HG03280 (cell line): Measurements from ENCODE around the gene GTSF1L.

Experiments used
- ATAC-seq: cut with Tn5 transposase; IDR thresholded peaks from one replicate; pipeline ENCODE4 v1.9.1; 2021; ENCODE audit warnings: mild to moderate bottlenecking, moderate library complexity; ENCODE audit not compliant: unreplicated experiment

The GTSF1L gene

GRCh38 chr20:43746344-43747137, 19.7 kb upstream of the GTSF1L start:
- ATAC-seq, result no peak

GRCh38 chr20:43744966-43745730, 18.3 kb upstream of the GTSF1L start:
- ATAC-seq, result no peak

DNA sequence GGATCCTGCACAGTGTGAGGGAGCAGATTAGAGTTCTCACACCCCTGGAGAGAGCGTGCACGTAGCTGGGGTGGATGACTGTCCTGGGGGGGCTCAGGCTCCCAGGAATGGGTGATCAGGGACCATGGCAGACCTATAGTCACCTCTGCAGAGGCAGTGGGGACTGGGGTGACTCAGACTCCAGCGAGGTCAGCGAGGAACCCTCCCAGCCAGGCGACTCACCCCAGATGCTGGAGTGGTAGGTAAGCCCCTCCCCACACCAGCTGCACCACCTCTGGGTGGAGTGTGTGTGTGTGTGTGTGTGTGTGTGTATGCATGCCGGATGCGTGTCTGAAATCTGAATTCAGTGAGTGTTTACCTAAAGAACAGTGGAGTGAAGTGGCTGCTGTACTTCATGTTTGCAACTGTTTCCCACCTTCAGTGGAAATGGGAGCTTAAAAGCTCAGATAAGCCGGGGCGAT, 17.4 kb upstream of the GTSF1L start:
- ATAC-seq, result no peak

- no peak for ATAC-seq
These were observed 13.8 kb upstream of the GTSF1L start for GRCh38 chr20:43740642-43741041.

GRCh38 chr20:43739148-43739749, 12.4 kb upstream of the GTSF1L start:
- no peak for ATAC-seq

- no peak for ATAC-seq
These were observed 11.1 kb upstream of the GTSF1L start for GRCh38 chr20:43737925-43738324.

DNA sequence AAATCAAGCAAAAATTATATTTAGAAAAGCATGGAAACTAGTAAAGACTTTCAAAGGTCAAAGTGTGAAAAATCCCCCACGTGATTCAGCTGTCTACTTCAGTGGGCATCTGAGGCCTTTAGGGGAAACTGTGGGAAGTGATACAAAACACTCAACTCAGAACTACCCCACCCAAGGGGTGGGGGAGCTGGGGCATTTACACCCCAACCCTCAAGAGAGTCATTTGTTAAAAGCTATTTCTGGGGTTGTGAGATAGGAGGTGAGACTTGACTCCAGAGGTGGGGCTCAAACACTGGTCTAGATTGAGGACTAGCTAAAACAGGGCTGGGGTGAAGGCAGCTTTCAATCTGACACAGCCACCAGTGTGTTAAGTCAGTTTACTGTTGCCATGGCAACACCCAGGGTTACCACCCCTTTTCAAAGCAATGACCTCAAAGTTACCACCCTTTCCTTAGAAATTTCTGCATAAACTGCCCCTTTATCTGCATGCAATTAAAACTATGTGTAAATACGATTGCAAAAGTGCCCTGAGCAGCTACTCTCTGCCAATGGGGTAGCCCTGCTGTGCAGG, 9.9 kb upstream of the GTSF1L start:
- no peak for ATAC-seq

- no peak for ATAC-seq
These were observed 5.1 kb upstream of the GTSF1L start for GRCh38 chr20:43731927-43732326.

- no peak for ATAC-seq
These were observed 4.7 kb upstream of the GTSF1L start for GRCh38 chr20:43731469-43731868.

- no peak for ATAC-seq
These were observed 2.0 kb upstream of the GTSF1L start for GRCh38 chr20:43728686-43729255.

DNA sequence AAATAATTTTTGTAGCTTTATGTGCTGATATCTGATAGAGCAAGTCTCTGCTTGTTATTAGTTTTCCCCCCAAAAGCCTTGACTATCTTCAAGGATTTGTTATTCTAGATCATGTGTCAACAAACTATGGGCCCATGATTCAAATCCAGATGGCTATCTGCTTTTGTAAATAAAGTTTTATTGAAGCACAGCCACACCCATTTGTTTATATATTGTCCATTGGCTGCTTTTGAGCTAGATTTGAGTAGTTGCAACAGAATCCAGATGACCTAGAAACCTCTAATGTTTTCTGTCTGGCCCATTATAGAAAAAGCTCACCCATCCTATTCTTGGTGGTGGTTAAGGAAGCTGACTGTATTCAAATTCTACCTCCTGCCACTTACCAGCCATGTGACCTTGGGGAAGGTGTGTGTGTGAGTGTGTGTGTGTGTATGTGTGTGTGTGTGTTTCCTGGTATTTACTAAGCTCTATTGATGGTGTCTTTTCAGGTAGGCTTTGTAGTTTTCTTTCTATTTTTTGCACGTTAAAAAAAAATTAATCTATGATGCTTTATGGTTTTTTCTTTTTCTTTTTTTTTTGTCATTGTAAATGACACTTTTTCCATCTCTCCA, 1.3 kb upstream of the GTSF1L start:
- ATAC-seq, result no peak

GRCh38 chr20:43726333-43726732, 469 bp downstream of the GTSF1L start:
- ATAC-seq, result no peak

GRCh38 chr20:43725666-43726065, 1.1 kb downstream of the GTSF1L start:
- ATAC-seq, result no peak

- ATAC-seq, result no peak
These were observed 2.4 kb downstream of the GTSF1L start for GRCh38 chr20:43724383-43724782.

DNA sequence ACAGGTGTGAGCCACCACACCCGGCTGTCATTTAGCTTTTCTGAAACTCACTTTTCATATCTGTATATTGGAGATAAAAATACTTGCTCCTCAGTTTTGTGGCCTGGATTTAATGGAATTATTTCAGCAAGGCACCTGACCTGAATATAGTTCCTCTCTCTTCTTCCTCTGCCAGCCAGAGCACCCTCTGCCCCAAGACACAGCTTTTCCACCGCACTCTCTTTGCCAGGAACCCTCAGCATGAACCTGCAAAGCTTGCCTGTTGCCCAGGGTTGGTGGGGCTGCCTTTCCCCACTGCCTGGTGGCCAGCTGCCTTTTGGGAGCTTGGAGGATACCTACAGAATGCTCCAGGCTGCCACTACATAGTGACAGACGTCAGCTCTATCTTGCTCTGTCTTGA, 3.1 kb downstream of the GTSF1L start:
- no peak for ATAC-seq

DNA sequence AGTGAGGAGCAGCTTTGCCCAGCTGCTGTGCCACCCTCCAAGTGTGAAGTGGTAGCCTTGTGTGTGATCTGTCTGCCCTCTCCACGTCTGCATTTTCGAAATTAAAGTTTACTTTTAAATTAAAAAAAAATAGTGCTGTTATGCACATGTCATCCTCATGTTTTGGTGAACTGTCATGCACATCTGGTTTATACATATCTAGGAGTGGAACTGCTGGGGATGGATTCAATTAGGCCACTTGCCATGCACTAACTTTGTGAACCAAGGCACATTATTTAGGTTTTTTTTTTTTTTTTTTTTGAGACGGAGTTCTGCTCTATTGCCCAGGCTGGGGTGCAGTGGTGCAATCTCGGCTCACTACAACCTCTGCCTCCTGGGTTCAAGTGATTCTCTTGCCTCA, 3.6 kb downstream of the GTSF1L start:
- no peak for ATAC-seq

DNA sequence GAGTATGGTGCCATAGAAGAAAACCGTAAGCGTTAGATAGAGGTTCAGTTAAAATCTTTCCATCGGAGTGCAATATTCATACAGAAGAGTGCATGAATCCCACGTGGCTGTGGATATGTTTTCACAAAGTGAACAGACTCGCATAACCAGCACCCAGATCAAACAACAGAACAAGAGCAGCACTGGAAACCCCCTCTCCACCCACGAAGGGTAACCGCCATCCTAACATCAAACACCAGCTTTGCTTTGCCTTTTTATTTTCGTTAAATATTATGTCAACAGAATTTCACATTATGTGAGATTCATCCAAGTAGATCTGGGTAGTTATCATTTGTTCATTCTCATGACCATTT, 4.7 kb downstream of the GTSF1L start:
- ATAC-seq, result no peak

GRCh38 chr20:43721429-43722152, 5.2 kb downstream of the GTSF1L start:
- ATAC-seq, result no peak

- no peak for ATAC-seq
These were observed 5.7 kb downstream of the GTSF1L start for GRCh38 chr20:43721097-43721428.

DNA sequence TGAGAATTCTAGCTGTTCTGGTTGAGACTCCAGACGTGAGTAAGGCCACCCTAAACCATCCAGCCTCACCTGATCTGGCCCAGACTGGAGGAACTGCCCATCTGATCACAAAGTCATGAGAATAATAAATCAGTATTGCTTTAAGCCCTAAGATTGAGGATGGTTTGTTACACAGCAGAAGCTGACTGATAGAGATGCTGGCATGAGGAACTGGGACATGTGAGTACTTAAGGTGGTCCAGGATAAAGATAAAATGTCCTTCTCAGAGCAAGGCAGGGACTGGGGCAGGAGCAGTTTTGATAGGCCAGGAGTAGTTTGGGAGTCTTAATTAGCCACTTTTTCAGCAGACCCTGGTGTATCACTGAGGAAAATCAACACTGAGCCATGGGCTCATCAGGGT, 6.8 kb downstream of the GTSF1L start:
- no peak for ATAC-seq
